Smooth muscle cell (in vitro differentiated cells): ENCODE measurements around the gene IPO13. TPM values are rescaled to one million over a fixed set of nuclear protein-coding genes. Genes with fewer than 3 reads are reported as not detected.

Experiments
- DNase-seq: peaks from one replicate; lab custom pipeline; 2025; ENCODE audit not compliant: unreplicated experiment; lab: John Stamatoyannopoulos, UW
- H2AFZ ChIP-seq: fragments of 200-600 bp; sonication (generic); 2 replicates; pipeline ENCODE4 v1.6.0; 2016; ENCODE audit warnings: antibody characterized with exemption, low read depth, mild to moderate bottlenecking
- H3F3A ChIP-seq: fragments of 200-600 bp; sonication (generic); 2 replicates; pipeline ENCODE4 v1.6.0; 2017; ENCODE audit warnings: antibody characterized with exemption, low read depth
- H3K27ac ChIP-seq: fragments of 200-600 bp; sonication (generic); 2 replicates; pipeline ENCODE4 v1.5.1; 2016; ENCODE audit warnings: low read depth, mild to moderate bottlenecking
- H3K27me3 ChIP-seq: fragments of 200-600 bp; sonication (generic); 2 replicates; pipeline ENCODE4 v1.6.1; 2016; ENCODE audit warnings: low read depth, mild to moderate bottlenecking
- H3K36me3 ChIP-seq: fragments of 200-600 bp; sonication (generic); 2 replicates; pipeline ENCODE4 v1.5.1; 2016; ENCODE audit warnings: low read depth
- H3K4me1 ChIP-seq: fragments of 200-600 bp; sonication (generic); 2 replicates; pipeline ENCODE4 v1.5.1; 2016; ENCODE audit warnings: low read depth
- H3K4me2 ChIP-seq: fragments of 200-600 bp; sonication (generic); 2 replicates; pipeline ENCODE4 v1.6.0; 2016; ENCODE audit warnings: mild to moderate bottlenecking
- H3K4me3 ChIP-seq: fragments of 200-600 bp; sonication (generic); 2 replicates; pipeline ENCODE4 v1.5.1; 2016; ENCODE audit warnings: mild to moderate bottlenecking
- H3K79me2 ChIP-seq: fragments of 200-600 bp; sonication (generic); 2 replicates; pipeline ENCODE4 v1.6.0; 2016; ENCODE audit warnings: low read depth, mild to moderate bottlenecking
- H3K9ac ChIP-seq: fragments of 200-600 bp; sonication (generic); 2 replicates; pipeline ENCODE4 v1.6.0; 2016; ENCODE audit warnings: low read depth
- H3K9me3 ChIP-seq: fragments of 200-600 bp; sonication (generic); replicated peaks from 2 replicates; pipeline ENCODE4 v1.5.1; 2016; ENCODE audit warnings: low read depth
- H4K20me1 ChIP-seq: fragments of 200-600 bp; sonication (generic); 2 replicates; pipeline ENCODE4 v1.6.0; 2016; ENCODE audit warnings: low read depth
- WGBS: methylation state at CpG from one replicate; pipeline ENCODE4 v1.1.7; 2016; ENCODE audit warnings: low lambda C conversion rate; 5-methylcytosine and 5-hydroxymethylcytosine counted together
- polyA plus RNA-seq: library from polyadenylated mRNA; unstranded; fragments of >200 nt; fragmentation: Nextera tagmentation; extraction: Ambion mirVana; gene quantifications from 2 replicates; pipeline ENCODE4 v1.2.1, GENCODE V29; 2016
- total RNA-seq: library from RNA; depleted of rRNA; stranded (reverse); fragments of >200 nt; gene quantifications from 2 replicates; pipeline ENCODE4 v1.2.3, GENCODE V29; 2014
- TF ChIP-seq, protein P1 (sequence below): fragments of 200-600 bp; sonication (generic); IDR thresholded peaks from 2 replicates; pipeline ENCODE4 v1.5.1; 2017; ENCODE audit warnings: borderline replicate concordance, mild to moderate bottlenecking, antibody characterized with exemption; ENCODE audit not compliant: insufficient read depth, poor library complexity, severe bottlenecking

Gene IPO13
- total and polyA plus RNA-seq, 2 experiments from 2014 or later = 10.4 to 21.2 TPM

GRCh38 chr1:43919906-43920305 is 26.8 kb upstream of the IPO13 start:
- H3F3A ChIP-seq = no peaks in the 10 kb centered on the region
- H3K9ac ChIP-seq = no peak overlapping the region
- TF ChIP-seq, protein P1, sequence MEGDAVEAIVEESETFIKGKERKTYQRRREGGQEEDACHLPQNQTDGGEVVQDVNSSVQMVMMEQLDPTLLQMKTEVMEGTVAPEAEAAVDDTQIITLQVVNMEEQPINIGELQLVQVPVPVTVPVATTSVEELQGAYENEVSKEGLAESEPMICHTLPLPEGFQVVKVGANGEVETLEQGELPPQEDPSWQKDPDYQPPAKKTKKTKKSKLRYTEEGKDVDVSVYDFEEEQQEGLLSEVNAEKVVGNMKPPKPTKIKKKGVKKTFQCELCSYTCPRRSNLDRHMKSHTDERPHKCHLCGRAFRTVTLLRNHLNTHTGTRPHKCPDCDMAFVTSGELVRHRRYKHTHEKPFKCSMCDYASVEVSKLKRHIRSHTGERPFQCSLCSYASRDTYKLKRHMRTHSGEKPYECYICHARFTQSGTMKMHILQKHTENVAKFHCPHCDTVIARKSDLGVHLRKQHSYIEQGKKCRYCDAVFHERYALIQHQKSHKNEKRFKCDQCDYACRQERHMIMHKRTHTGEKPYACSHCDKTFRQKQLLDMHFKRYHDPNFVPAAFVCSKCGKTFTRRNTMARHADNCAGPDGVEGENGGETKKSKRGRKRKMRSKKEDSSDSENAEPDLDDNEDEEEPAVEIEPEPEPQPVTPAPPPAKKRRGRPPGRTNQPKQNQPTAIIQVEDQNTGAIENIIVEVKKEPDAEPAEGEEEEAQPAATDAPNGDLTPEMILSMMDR = no peak
- H3K4me2 ChIP-seq = no peak overlapping the region
- H3K79me2 ChIP-seq = no peaks in the 10 kb centered on the region
- no peak overlapping the region for H3K4me3 ChIP-seq
- DNase-seq = no peak
- H3K36me3 ChIP-seq = no peaks in the 10 kb centered on the region
- no peaks in the 10 kb centered on the region for H4K20me1 ChIP-seq
- no peaks in the 10 kb centered on the region for H3K27me3 ChIP-seq
- H2AFZ ChIP-seq = no peak overlapping the region
- H3K4me1 ChIP-seq = no peaks in the 10 kb centered on the region
- H3K9me3 ChIP-seq = no peaks in the 10 kb centered on the region
- 88% methylated on average over 7 of the region's 7 CpGs for WGBS
- no peak overlapping the region for H3K27ac ChIP-seq

- no peak overlapping the region for H3K9ac ChIP-seq
- H3K36me3 ChIP-seq = no peaks in the 10 kb centered on the region
- H3K4me2 ChIP-seq = no peak overlapping the region
- no peaks in the 10 kb centered on the region for H3F3A ChIP-seq
- no peaks in the 10 kb centered on the region for H3K27me3 ChIP-seq
- DNase-seq = no peak
- H2AFZ ChIP-seq = no peak overlapping the region
- H3K27ac ChIP-seq = no peak overlapping the region
- no peaks in the 10 kb centered on the region for H3K4me1 ChIP-seq
- no peak overlapping the region for H3K4me3 ChIP-seq
- TF ChIP-seq, protein P1 = no peak
- 91% methylated on average over 5 of the region's 6 CpGs for WGBS
- no peaks in the 10 kb centered on the region for H3K79me2 ChIP-seq
- no peaks in the 10 kb centered on the region for H3K9me3 ChIP-seq
- no peaks in the 10 kb centered on the region for H4K20me1 ChIP-seq
Observed at GRCh38 chr1:43921022-43921421, 25.7 kb upstream of the IPO13 start.

DNA sequence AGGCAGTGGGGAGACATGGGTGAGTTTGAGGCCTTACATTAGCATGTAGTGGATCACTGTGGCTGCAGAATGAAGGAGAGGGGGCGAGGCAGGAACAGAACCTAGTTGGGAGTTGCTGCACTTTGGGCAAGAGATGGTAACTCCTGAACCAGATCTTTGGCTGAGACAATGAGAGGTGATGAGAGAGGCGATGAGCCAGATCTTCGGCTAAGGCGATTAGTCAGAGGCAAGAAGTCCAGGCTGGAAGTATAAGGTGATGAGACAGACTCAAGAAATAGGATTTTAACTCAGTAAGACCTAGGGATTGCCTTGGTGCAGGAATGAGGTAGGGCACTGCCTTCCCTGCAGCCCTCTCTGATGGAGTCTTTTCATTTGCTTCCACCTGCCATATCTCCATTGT is 22.2 kb upstream of the IPO13 start:
- no peak for DNase-seq
- Histone ChIP-seq H3K9me3 (no peaks in the 10 kb centered on the region), H3K4me1 (no peaks in the 10 kb centered on the region), H3K27ac (no peak overlapping the region), H3K9ac (no peak overlapping the region), H3F3A (no peaks in the 10 kb centered on the region), H3K36me3 (no peaks in the 10 kb centered on the region), H3K79me2 (no peaks in the 10 kb centered on the region), H4K20me1 (no peaks in the 10 kb centered on the region), H3K4me2 (no peak overlapping the region), H3K4me3 (no peak overlapping the region), H2AFZ (no peak overlapping the region), H3K27me3 (no peaks in the 10 kb centered on the region)
- WGBS = 95% methylated on average over 4 of the region's 4 CpGs
- TF ChIP-seq, protein P1 = no peak

DNA sequence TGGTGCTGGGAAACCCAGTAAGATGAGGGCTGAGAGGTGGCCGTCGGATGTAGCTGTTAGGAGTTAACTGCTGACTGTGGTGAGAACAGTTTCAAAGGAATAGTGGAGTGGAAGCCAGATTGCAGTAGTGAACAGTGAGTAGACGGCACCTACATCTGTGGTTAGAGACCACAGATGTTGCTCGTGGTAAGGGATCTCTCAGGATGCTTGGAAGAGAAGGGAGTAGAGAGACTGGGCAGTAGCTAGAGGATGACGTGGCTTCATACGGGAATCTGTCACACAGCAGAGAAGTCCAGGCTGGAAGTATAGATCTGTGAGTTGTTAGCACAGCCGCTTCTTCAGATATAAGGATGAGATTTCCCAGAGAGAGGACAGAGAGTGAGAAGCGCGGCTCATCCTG is 20.9 kb upstream of the IPO13 start:
- Histone ChIP-seq H3K4me3 (no peak overlapping the region), H3K36me3 (no peaks in the 10 kb centered on the region), H3K4me1 (no peaks in the 10 kb centered on the region), H4K20me1 (no peaks in the 10 kb centered on the region), H3K79me2 (no peaks in the 10 kb centered on the region), H3K9me3 (no peaks in the 10 kb centered on the region), H3F3A (no peaks in the 10 kb centered on the region), H3K27ac (no peak overlapping the region), H3K4me2 (no peak overlapping the region), H2AFZ (no peak overlapping the region), H3K27me3 (no peaks in the 10 kb centered on the region), H3K9ac (no peak overlapping the region)
- no peak for DNase-seq
- TF ChIP-seq, protein P1 = no peak
- WGBS = 92% methylated on average over 9 of the region's 9 CpGs
